ENCODE results near the gene SNRK.

SNRK gene

DNA sequence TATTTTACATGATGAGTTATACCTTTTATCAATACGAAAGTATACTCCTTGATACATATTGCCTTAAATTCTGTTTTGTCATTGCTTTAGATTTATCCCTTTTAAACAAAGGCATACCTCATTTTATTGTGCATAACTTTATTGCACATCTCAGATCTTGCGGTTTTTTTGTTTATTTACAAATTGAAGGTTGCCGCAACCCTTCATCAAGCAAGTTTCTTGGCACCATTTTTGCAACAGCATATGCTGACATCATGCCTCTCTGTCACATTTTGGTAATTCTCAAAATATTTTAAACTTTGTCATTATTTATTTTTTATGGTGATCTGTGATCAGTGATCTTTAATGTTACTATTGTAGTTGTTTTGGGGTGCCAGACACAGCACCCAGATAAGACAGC lies 20.9 kb downstream of the SNRK start:
- Histone ChIP-seq H3K27me3 (no peaks in the 10 kb centered on the region), H3K36me3 (peaks cover 52% of the 10 kb centered on the region), H3K27ac (peak overlapping the region; percentile 64), H3K4me1 (ENCODE audit: control insufficient read depth in 1 of 2, insufficient read depth in 1 of 2, low read depth in 1 of 2, low read length in 1 of 2) (peaks cover 6 to 16% of the 10 kb centered on the region in 2 experiments), H3K9me3 (no peaks in the 10 kb centered on the region), H3K4me3 (ENCODE audit: low read depth in 1 of 2, low read length in 1 of 2) (no peak overlapping the region)
- TF ChIP-seq CTCF (IDR thresholded peaks at IDR 0.05): no peak

GRCh38 chr3:43307649-43308048 lies 21.3 kb downstream of the SNRK start:
- H3K4me1 ChIP-seq (ENCODE audit: control insufficient read depth in 1 of 2, insufficient read depth in 1 of 2, low read depth in 1 of 2, low read length in 1 of 2): peaks cover 6 to 16% of the 10 kb centered on the region in 2 experiments
- peak overlapping the region; percentile 64 for H3K27ac ChIP-seq
- H3K9me3 ChIP-seq: no peaks in the 10 kb centered on the region
- H3K4me3 ChIP-seq (ENCODE audit: low read depth in 1 of 2, low read length in 1 of 2): no peak overlapping the region
- peaks cover 56% of the 10 kb centered on the region for H3K36me3 ChIP-seq
- no peaks in the 10 kb centered on the region for H3K27me3 ChIP-seq
- TF ChIP-seq CTCF (IDR thresholded peaks at IDR 0.05): no peak

- no peak for TF ChIP-seq CTCF (IDR thresholded peaks at IDR 0.05)
- Histone ChIP-seq H3K27me3 (no peaks in the 10 kb centered on the region), H3K36me3 (peaks cover 47% of the 10 kb centered on the region), H3K4me1 (ENCODE audit: control insufficient read depth in 1 of 2, insufficient read depth in 1 of 2, low read depth in 1 of 2, low read length in 1 of 2) (peaks cover 6 to 11% of the 10 kb centered on the region in 2 experiments), H3K27ac (peak overlapping the region; percentile 64), H3K4me3 (ENCODE audit: low read depth in 1 of 2, low read length in 1 of 2) (no peak overlapping the region), H3K9me3 (no peaks in the 10 kb centered on the region)
Measured at GRCh38 chr3:43309372-43310305, 23.3 kb downstream of the SNRK start.

DNA sequence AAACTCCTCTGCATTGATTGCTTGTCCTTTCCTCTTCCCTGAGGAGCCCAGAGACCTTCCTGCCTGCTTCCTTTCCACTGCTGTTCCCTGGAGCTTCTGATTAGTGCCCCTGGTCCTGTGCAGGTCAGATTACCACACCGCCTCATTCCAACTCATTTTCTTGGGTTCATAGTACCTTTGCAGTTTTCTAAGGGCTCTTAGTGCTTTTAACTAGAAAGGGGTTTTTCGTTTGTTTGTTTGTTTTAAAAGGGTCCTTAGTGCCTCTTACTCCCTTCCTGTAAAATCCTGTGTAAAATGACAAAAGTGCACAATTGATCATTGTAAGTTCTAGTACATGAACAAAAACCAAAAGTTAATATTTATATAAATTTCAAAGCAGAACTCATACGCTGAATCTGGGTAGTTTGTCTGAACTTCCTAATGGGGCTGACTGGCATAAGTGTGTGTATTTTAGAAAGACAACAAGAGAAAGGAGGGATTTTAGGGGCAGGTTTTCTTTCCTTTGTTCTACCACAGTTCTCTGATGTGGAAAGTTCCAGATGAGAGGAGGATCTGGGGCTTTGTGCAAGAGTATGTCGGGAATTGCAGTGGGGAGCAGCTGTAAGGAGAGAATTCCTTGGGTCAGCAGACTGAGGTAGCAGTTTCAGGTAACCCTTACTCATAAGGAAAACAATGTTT lies 30.6 kb downstream of the SNRK start:
- Histone ChIP-seq H3K27me3 (no peaks in the 10 kb centered on the region), H3K4me3 (ENCODE audit: low read depth in 1 of 2, low read length in 1 of 2) (no peak overlapping the region), H3K27ac (peak overlapping the region; percentile 58), H3K4me1 (ENCODE audit: control insufficient read depth in 1 of 2, insufficient read depth in 1 of 2, low read depth in 1 of 2, low read length in 1 of 2) (peaks cover 14 to 19% of the 10 kb centered on the region in 2 experiments), H3K9me3 (no peaks in the 10 kb centered on the region), H3K36me3 (peaks cover 36% of the 10 kb centered on the region)
- TF ChIP-seq CTCF (IDR thresholded peaks at IDR 0.05): no peak

GRCh38 chr3:43317461-43318316 lies 31.3 kb downstream of the SNRK start:
- no peaks in the 10 kb centered on the region for H3K27me3 ChIP-seq
- no peak for TF ChIP-seq CTCF (IDR thresholded peaks at IDR 0.05)
- no peaks in the 10 kb centered on the region for H3K9me3 ChIP-seq
- peak overlapping the region; percentile 58 for H3K27ac ChIP-seq
- H3K4me1 ChIP-seq (ENCODE audit: control insufficient read depth in 1 of 2, insufficient read depth in 1 of 2, low read depth in 1 of 2, low read length in 1 of 2): peaks cover 14 to 19% of the 10 kb centered on the region in 2 experiments
- peaks cover 28% of the 10 kb centered on the region for H3K36me3 ChIP-seq
- no peak overlapping the region for H3K4me3 ChIP-seq (ENCODE audit: low read depth in 1 of 2, low read length in 1 of 2)

All from neutrophil (primary cell).